GM23338 (cell line): Measurements from ENCODE around the gene SF3B3. TPM values are rescaled to one million over a fixed set of nuclear protein-coding genes. Genes with fewer than 3 reads are reported as not detected.

ENCODE experiments used
- ATAC-seq: fragments of 200-7000 bp; cut with Tn5 transposase; 3 replicates; pipeline ENCODE4 v1.9.1; 2020
- DNase-seq: peaks from one replicate; pipeline ENCODE4 v3.0.0-alpha.2; 2015; ENCODE audit warnings: low spot score
- H2AFZ ChIP-seq: fragments of 200-600 bp; sonication (generic); 2 replicates; pipeline ENCODE4 v1.8.0; 2016; ENCODE audit warnings: antibody characterized with exemption, mild to moderate bottlenecking, moderate library complexity
- H3F3A ChIP-seq: fragments of 200-600 bp; sonication (generic); replicated peaks from 2 replicates; pipeline ENCODE4 v1.8.0; 2017; ENCODE audit warnings: antibody characterized with exemption, mixed run types, low read depth
- H3K27ac ChIP-seq: fragments of 200-600 bp; sonication (generic); 2 replicates; pipeline ENCODE4 v1.6.1; 2016; ENCODE audit warnings: low read depth
- H3K27me3 ChIP-seq: fragments of 200-600 bp; sonication (generic); 2 replicates; pipeline ENCODE4 v1.8.0; 2016; ENCODE audit warnings: mild to moderate bottlenecking, mixed run types, moderate library complexity; ENCODE audit not compliant: insufficient read depth
- H3K36me3 ChIP-seq: fragments of 200-600 bp; sonication (generic); 2 replicates; pipeline ENCODE4 v1.8.0; 2016; ENCODE audit warnings: mild to moderate bottlenecking; ENCODE audit not compliant: insufficient read depth
- H3K4me1 ChIP-seq: fragments of 200-600 bp; sonication (generic); 2 replicates; pipeline ENCODE4 v1.8.0; 2016; ENCODE audit warnings: mild to moderate bottlenecking, moderate library complexity; ENCODE audit not compliant: insufficient read depth
- H3K4me2 ChIP-seq: fragments of 200-600 bp; sonication (generic); 2 replicates; pipeline ENCODE4 v1.7.1; 2017; ENCODE audit warnings: mixed run types
- H3K4me3 ChIP-seq: fragments of 200-600 bp; sonication (generic); 2 replicates; pipeline ENCODE4 v1.6.1; 2016; ENCODE audit warnings: mixed run types
- H3K79me2 ChIP-seq: fragments of 200-600 bp; sonication (generic); replicated peaks from 2 replicates; pipeline ENCODE4 v1.8.0; 2017; ENCODE audit warnings: mild to moderate bottlenecking; ENCODE audit not compliant: insufficient read depth
- H3K9me2 ChIP-seq: fragments of 200-600 bp; sonication (generic); 2 replicates; pipeline ENCODE4 v1.8.0; 2017; ENCODE audit not compliant: insufficient read depth
- H4K20me1 ChIP-seq: fragments of 200-600 bp; sonication (generic); replicated peaks from 2 replicates; pipeline ENCODE4 v1.8.0; 2017; ENCODE audit warnings: mild to moderate bottlenecking; ENCODE audit not compliant: insufficient read depth
- H3K27ac Mint-ChIP-seq: 2 replicates; pipeline ENCODE4 v1.8.0; 2020; ENCODE audit warnings: inconsistent platforms, mild to moderate bottlenecking, moderate library complexity, mixed read lengths
- H3K27me3 Mint-ChIP-seq: 3 replicates; pipeline ENCODE4 v1.8.0; 2022; ENCODE audit warnings: low read depth, mild to moderate bottlenecking, moderate library complexity, mixed read lengths, inconsistent platforms; ENCODE audit not compliant: insufficient read depth, poor library complexity
- H3K36me3 Mint-ChIP-seq: 3 replicates; pipeline ENCODE4 v1.8.0; 2021; ENCODE audit warnings: low read depth, mild to moderate bottlenecking, inconsistent platforms, moderate library complexity, mixed read lengths
- H3K4me1 Mint-ChIP-seq: 3 replicates; pipeline ENCODE4 v1.8.0; 2020; ENCODE audit warnings: mild to moderate bottlenecking, inconsistent platforms, mixed read lengths
- H3K4me3 Mint-ChIP-seq: 3 replicates; pipeline ENCODE4 v1.8.0; 2021; ENCODE audit warnings: moderate library complexity, mild to moderate bottlenecking, inconsistent platforms, mixed read lengths
- H3K9me3 Mint-ChIP-seq: 3 replicates; pipeline ENCODE4 v1.8.0; 2020; ENCODE audit warnings: moderate library complexity, mild to moderate bottlenecking, inconsistent platforms, mixed read lengths
- CREB1 ChIP-seq: fragments of 250-450 bp; sonication (Bioruptor Pico); IDR thresholded peaks from 2 replicates; pipeline ENCODE4 v1.5.0; 2020; ENCODE audit warnings: low read depth, mild to moderate bottlenecking, moderate library complexity
- CTCF ChIP-seq, 2 experiments: fragments of 200-600 bp in 1 of 2; sonication (generic) in 1 of 2; conservative IDR thresholded peaks; 2 replicates each; pipeline versions ENCODE4 v1.5.1 to v1.6.1; 2016 to 2017; ENCODE audit warnings: antibody characterized with exemption in 2 of 2, low read depth in 2 of 2, mild to moderate bottlenecking in 2 of 2, moderate library complexity in 1 of 2
- EZH2 ChIP-seq: fragments of 200-600 bp; sonication (generic); IDR thresholded peaks from one replicate; pipeline ENCODE4 v1.8.0; 2017; ENCODE audit warnings: antibody characterized with exemption, mild to moderate bottlenecking, low read depth; ENCODE audit not compliant: unreplicated experiment
- EZH2phosphoT487 ChIP-seq: fragments of 200-600 bp; sonication (generic); IDR thresholded peaks from one replicate; pipeline ENCODE4 v1.8.1; 2018; ENCODE audit warnings: antibody characterized with exemption; ENCODE audit not compliant: unreplicated experiment
- JUNB ChIP-seq: IDR thresholded peaks from one replicate; pipeline ENCODE4 v1.6.1; 2016; ENCODE audit warnings: antibody characterized with exemption; ENCODE audit not compliant: unreplicated experiment
- NANOG ChIP-seq: IDR thresholded peaks from 2 replicates; pipeline ENCODE4 v1.6.1; 2016; ENCODE audit warnings: antibody characterized with exemption, borderline replicate concordance
- POLR2AphosphoS5 ChIP-seq: IDR thresholded peaks from 2 replicates; pipeline ENCODE4 v1.6.1; 2016; ENCODE audit warnings: antibody characterized with exemption, low read depth
- REST ChIP-seq: IDR thresholded peaks from one replicate; pipeline ENCODE4 v1.6.1; 2018; ENCODE audit warnings: antibody characterized with exemption; ENCODE audit not compliant: unreplicated experiment
- STAT1 ChIP-seq: IDR thresholded peaks from one replicate; pipeline ENCODE4 v1.6.1; 2016; ENCODE audit warnings: antibody characterized with exemption; ENCODE audit not compliant: unreplicated experiment
- ZNF114 ChIP-seq: fragments of 250-450 bp; sonication (Bioruptor Pico); IDR thresholded peaks from 2 replicates; pipeline ENCODE4 v1.5.0; 2020; ENCODE audit warnings: mild to moderate bottlenecking, moderate library complexity
- ZNF331 ChIP-seq: fragments of 250-450 bp; sonication (Bioruptor Pico); IDR thresholded peaks from 2 replicates; pipeline ENCODE4 v1.5.0; 2020; ENCODE audit warnings: low read depth, mild to moderate bottlenecking, moderate library complexity
- polyA plus RNA-seq: library from polyadenylated mRNA; unstranded; fragments of >200 nt; fragmentation: Nextera tagmentation; extraction: Ambion mirVana; gene quantifications from 2 replicates; pipeline ENCODE4 v1.2.1, GENCODE V29; 2016
- total RNA-seq: library from RNA; depleted of rRNA; stranded (reverse); fragments of >200 nt; shearing (Covaris generic); gene quantifications from 2 replicates; pipeline ENCODE4 v1.2.3, GENCODE V29; 2014
- TF ChIP-seq, protein P1 (sequence below): fragments of 250-450 bp; sonication (Bioruptor Pico); IDR thresholded peaks from 2 replicates; pipeline ENCODE4 v1.5.0; 2020; ENCODE audit warnings: mild to moderate bottlenecking, moderate library complexity
- TF ChIP-seq, protein P2 (sequence below): IDR thresholded peaks from 2 replicates; pipeline ENCODE4 v1.6.1; 2016; ENCODE audit warnings: antibody characterized with exemption

Gene SF3B3
- total and polyA plus RNA-seq, 2 experiments from 2014 or later: 202 to 289 TPM

GRCh38 chr16:70544548-70544947, 20.9 kb downstream of the SF3B3 start:
- Histone ChIP-seq H3K4me3 (no peak overlapping the region), H4K20me1 (peaks cover 79% of the 10 kb centered on the region), H3K27ac (no peak overlapping the region), H3K4me2 (no peak overlapping the region), H2AFZ (no peak overlapping the region), H3K36me3 (peaks cover 90% of the 10 kb centered on the region), H3K27me3 (no peaks in the 10 kb centered on the region), H3K79me2 (peaks cover 96% of the 10 kb centered on the region), H3K4me1 (no peaks in the 10 kb centered on the region), H3K9me2 (no peaks in the 10 kb centered on the region), H3F3A (peaks cover 48% of the 10 kb centered on the region)
- no peak for TF ChIP-seq ZNF114
- no peak for TF ChIP-seq EZH2
- no peak for TF ChIP-seq CTCF (conservative IDR thresholded peaks at IDR 0.05; ENCODE audit: low read depth in 2 of 2)
- TF ChIP-seq ZNF331: no peak
- no peak for TF ChIP-seq STAT1
- TF ChIP-seq EZH2phosphoT487: no peak
- TF ChIP-seq, protein P1, sequence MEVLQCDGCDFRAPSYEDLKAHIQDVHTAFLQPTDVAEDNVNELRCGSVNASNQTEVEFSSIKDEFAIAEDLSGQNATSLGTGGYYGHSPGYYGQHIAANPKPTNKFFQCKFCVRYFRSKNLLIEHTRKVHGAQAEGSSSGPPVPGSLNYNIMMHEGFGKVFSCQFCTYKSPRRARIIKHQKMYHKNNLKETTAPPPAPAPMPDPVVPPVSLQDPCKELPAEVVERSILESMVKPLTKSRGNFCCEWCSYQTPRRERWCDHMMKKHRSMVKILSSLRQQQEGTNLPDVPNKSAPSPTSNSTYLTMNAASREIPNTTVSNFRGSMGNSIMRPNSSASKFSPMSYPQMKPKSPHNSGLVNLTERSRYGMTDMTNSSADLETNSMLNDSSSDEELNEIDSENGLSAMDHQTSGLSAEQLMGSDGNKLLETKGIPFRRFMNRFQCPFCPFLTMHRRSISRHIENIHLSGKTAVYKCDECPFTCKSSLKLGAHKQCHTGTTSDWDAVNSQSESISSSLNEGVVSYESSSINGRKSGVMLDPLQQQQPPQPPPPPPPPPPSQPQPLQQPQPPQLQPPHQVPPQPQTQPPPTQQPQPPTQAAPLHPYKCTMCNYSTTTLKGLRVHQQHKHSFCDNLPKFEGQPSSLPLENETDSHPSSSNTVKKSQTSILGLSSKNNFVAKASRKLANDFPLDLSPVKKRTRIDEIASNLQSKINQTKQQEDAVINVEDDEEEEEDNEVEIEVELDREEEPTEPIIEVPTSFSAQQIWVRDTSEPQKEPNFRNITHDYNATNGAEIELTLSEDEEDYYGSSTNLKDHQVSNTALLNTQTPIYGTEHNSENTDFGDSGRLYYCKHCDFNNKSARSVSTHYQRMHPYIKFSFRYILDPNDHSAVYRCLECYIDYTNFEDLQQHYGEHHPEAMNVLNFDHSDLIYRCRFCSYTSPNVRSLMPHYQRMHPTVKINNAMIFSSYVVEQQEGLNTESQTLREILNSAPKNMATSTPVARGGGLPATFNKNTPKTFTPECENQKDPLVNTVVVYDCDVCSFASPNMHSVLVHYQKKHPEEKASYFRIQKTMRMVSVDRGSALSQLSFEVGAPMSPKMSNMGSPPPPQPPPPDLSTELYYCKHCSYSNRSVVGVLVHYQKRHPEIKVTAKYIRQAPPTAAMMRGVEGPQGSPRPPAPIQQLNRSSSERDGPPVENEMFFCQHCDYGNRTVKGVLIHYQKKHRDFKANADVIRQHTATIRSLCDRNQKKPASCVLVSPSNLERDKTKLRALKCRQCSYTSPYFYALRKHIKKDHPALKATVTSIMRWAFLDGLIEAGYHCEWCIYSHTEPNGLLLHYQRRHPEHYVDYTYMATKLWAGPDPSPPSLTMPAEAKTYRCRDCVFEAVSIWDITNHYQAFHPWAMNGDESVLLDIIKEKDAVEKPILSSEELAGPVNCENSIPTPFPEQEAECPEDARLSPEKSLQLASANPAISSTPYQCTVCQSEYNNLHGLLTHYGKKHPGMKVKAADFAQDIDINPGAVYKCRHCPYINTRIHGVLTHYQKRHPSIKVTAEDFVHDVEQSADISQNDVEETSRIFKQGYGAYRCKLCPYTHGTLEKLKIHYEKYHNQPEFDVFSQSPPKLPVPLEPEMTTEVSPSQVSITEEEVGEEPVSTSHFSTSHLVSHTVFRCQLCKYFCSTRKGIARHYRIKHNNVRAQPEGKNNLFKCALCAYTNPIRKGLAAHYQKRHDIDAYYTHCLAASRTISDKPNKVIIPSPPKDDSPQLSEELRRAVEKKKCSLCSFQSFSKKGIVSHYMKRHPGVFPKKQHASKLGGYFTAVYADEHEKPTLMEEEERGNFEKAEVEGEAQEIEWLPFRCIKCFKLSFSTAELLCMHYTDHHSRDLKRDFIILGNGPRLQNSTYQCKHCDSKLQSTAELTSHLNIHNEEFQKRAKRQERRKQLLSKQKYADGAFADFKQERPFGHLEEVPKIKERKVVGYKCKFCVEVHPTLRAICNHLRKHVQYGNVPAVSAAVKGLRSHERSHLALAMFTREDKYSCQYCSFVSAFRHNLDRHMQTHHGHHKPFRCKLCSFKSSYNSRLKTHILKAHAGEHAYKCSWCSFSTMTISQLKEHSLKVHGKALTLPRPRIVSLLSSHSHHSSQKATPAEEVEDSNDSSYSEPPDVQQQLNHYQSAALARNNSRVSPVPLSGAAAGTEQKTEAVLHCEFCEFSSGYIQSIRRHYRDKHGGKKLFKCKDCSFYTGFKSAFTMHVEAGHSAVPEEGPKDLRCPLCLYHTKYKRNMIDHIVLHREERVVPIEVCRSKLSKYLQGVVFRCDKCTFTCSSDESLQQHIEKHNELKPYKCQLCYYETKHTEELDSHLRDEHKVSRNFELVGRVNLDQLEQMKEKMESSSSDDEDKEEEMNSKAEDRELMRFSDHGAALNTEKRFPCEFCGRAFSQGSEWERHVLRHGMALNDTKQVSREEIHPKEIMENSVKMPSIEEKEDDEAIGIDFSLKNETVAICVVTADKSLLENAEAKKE (CRISPR knock-in tag): no peak
- no peak for TF ChIP-seq JUNB
- no peak for TF ChIP-seq CREB1
- TF ChIP-seq, protein P2, sequence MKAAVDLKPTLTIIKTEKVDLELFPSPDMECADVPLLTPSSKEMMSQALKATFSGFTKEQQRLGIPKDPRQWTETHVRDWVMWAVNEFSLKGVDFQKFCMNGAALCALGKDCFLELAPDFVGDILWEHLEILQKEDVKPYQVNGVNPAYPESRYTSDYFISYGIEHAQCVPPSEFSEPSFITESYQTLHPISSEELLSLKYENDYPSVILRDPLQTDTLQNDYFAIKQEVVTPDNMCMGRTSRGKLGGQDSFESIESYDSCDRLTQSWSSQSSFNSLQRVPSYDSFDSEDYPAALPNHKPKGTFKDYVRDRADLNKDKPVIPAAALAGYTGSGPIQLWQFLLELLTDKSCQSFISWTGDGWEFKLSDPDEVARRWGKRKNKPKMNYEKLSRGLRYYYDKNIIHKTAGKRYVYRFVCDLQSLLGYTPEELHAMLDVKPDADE: no peak
- no peak for TF ChIP-seq NANOG
- TF ChIP-seq REST: no peak
- no peak for TF ChIP-seq POLR2AphosphoS5
- no peak overlapping the region for H3K4me3 Mint-ChIP-seq
- no peak for DNase-seq
- H3K36me3 Mint-ChIP-seq: peaks cover 93% of the 10 kb centered on the region
- H3K27ac Mint-ChIP-seq: no peak overlapping the region
- H3K4me1 Mint-ChIP-seq: no peaks in the 10 kb centered on the region
- H3K9me3 Mint-ChIP-seq: no peaks in the 10 kb centered on the region
- ATAC-seq: no peak
- H3K27me3 Mint-ChIP-seq: peaks cover 6% of the 10 kb centered on the region
